GM19099 (cell line): ENCODE measurements around the gene PPM1B.

Source experiments
- POLR2A ChIP-seq: IDR thresholded peaks from 3 replicates; pipeline ENCODE4 v1.6.1; 2011; ENCODE audit warnings: low read depth; ENCODE audit not compliant: insufficient read length; ENCODE audit errors: extremely low read depth

The PPM1B gene

GRCh38 chr2:44210362-44210761 is 41.7 kb downstream of the PPM1B start:
- TF ChIP-seq POLR2A: no peak

- TF ChIP-seq POLR2A: no peak
Measured at GRCh38 chr2:44211183-44211582, 42.5 kb downstream of the PPM1B start.

GRCh38 chr2:44212302-44212701 is 43.6 kb downstream of the PPM1B start:
- TF ChIP-seq POLR2A: no peak

GRCh38 chr2:44215827-44216226 is 47.2 kb downstream of the PPM1B start:
- TF ChIP-seq POLR2A: no peak

DNA sequence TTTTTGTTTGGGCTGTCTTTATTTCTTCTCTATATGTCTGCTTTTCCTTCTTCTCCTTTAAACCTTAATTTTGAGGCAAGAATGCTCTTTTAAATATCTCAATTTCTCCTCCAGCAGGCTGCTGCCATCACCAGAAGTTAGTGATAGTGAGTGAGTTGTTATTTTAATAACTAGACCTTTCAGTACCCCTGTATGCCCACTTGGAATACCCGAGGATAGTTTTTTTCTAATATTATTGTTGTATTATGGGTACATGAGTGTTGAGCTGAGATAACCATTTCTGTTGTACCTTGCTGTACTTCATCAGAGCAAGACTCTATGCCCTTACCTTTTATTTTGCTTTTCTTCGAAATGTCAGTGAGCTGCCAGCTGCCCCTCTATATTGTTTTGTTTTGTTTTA is 50.1 kb downstream of the PPM1B start:
- TF ChIP-seq POLR2A: no peak

DNA sequence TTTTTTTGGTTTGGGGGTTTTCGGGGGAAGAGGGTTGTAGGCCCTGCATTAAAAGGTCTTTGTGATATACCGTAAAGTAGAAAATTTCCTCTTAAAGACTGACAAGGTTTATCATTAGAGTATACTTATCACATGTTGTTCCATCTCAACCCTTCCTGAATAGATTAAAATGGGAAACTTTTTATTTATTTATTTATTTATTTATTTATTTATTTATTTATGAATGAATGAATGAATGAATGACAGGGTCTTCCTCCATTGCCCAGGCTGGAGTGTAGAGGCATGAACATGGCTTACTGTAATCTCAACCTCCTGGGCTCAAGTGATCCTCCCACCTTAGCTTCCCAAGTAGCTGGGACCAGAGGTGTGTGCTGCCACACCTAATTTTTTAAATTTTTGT is 58.1 kb downstream of the PPM1B start:
- TF ChIP-seq POLR2A: no peak

DNA sequence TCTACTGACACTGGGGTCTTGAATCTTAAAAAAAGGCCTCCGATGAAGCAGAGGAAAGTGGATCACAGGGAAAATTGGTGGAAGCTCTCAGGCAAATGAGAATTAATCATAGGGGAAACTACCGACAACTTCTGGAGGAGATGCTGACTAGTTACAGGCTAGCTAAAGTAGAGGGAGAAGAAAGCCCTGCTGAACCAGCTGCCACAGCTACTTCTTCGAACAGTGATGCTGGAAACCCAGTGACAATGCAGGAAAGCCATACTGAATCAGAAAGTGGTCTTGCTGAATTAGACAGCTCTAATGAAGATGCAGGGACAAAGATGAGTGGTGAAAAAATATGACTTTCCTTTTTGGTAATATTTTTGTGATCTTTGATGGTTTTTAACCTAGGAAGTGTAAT is 61.7 kb downstream of the PPM1B start:
- no peak for TF ChIP-seq POLR2A

DNA sequence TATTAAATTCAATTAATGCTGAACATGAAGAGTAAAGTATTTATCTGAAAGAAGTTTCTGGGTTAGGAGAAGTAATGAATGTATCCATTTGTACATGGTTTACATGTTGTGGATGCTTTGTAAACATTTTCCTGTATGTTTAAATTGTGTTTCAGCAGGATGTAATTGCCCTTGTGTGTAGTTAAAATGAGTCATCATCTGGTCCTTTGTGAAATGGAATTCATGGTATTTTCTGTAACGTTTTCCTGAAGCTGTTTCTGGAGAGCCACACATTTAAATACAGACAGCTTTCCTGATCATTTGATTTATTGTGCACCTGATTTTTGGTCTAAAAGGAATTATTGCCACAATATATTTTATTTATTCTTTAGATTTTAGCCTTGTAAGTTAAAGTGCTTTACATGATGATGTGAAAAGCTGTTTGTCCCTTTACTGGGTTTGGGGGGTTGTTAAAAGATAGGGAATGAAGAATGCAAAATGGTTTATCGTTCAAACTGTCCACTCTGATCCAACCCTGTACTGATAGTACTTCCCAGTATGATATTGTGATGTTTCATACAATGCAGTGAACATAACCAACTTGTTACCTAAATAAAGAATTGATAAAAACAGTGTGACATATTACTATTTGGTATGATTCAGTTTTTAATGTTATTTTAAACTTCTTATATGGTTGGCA is 64.9 kb downstream of the PPM1B start:
- TF ChIP-seq POLR2A: no peak

DNA sequence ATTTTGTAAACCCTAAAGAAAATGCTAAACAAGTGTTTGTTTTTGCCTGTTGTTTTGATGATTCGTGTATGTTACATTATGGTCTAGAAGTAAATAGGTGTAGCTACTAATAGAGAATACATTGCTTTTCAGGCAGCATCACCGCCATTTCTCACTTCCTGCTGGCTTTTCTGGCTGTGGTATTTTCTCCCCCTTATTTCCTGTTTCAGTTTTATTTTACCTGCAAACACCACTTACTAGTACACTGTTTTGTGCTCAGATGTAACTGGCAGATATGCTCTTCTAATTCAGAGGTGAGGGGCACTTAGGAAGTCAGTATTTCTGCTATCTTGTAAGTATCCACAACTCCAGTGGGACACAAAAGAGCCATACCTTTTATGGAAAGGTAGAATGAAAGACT is 68.5 kb downstream of the PPM1B start:
- TF ChIP-seq POLR2A: no peak

GRCh38 chr2:44242904-44243303 is 74.2 kb downstream of the PPM1B start:
- no peak for TF ChIP-seq POLR2A

DNA sequence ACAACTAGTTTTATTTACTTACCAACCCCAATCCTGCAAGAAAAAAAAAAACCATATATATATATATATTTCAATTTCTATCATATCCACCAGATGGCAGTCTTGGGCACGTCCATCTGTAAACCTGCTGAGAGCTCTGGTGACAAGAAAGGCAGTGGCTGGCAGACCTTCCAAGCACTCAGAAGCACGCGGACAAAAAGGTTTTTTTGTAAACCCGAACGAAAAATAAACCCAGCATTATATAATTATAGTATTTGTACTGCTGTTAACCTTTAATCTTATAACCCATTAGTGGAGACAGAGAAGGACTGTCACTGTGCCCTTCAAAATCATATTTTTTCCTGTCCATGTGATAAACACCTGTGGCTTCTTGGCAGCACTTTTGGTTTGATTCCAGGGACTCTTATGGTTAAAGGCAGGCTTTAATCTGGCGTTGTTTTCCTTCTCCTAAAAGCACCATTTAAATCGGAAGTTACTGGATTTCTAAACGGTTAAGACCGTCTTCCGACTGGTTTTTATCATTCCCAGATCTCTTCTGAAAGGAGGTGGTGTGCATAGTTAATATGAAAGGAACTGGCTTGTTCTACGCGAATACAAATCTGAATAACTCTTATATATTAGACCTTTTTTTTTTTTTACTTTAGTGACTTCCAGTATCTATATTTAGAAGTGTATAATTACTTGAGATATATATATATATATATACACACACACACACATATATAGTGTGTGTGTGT is 75.6 kb downstream of the PPM1B start:
- TF ChIP-seq POLR2A: no peak

GRCh38 chr2:44245083-44245861 is 76.6 kb downstream of the PPM1B start:
- no peak for TF ChIP-seq POLR2A

GRCh38 chr2:44246436-44246835 is 77.8 kb downstream of the PPM1B start:
- TF ChIP-seq POLR2A: no peak

DNA sequence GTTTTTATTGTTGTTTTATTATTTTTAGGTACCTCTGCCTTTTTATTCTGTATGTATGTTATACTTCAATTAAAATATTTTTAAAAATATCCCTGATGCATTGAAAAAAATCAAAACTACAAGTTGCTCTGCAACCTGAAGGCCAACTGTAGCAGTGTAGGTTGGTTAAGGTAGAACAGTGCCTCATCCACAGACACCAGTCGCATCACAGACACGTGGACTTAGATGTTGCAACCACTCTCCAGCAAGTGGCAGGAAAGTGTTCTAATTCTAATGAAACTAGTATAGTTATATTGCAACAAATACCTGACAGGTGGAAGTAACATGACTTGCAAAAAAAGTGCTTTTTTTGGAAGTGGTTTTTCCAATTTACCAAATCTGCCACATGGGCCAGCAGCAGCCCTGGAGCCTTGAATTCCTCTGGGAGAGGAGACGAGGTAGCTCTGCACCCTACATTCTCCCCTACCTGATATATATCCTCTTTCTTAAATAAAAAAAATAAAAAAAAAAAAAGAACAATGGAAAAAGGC is 78.2 kb downstream of the PPM1B start:
- TF ChIP-seq POLR2A: no peak

DNA sequence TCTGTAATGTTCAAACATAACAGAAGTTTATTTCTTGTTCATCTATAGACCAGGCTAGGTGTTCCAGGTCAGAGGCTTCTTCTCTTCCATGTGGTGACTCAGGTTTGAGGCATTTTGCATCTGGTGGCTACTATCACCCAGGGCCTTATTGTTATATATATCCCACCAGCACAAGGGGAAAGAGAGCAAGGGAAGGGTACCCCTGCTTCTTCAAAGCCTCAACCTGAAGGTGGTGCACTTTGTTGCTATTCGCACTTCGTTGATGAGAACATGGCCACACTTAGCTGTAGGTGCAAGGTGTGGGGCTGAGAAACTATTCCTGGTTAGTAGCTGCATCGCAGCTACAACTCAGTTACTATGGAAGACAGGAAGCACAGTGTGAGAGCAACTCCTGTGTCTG is 79.2 kb downstream of the PPM1B start:
- no peak for TF ChIP-seq POLR2A

- no peak for TF ChIP-seq POLR2A
Measured at GRCh38 chr2:44250376-44250775, 81.7 kb downstream of the PPM1B start.

GRCh38 chr2:44254023-44254422 is 85.3 kb downstream of the PPM1B start:
- no peak for TF ChIP-seq POLR2A
